WTC11 (cell line): ENCODE measurements around the gene GRAMD1B. TPM values are rescaled to one million over a fixed set of nuclear protein-coding genes. Genes with fewer than 3 reads are reported as not detected.

Experiments used
- ATAC-seq: fragments of 200-7000 bp; cut with Tn5 transposase; 2 replicates; pipeline ENCODE4 v1.10.0; 2021; ENCODE audit warnings: mild to moderate bottlenecking, moderate library complexity
- CTCF ChIA-PET: fragments of 300-600 bp; sonication (Branson Sonifier 250); formaldehyde crosslinking; loops from one replicate; lab custom pipeline; 2021; ENCODE audit warnings: antibody characterized with exemption; lab: Charles Lee
- POLR2A ChIA-PET: fragments of 350-600 bp; sonication (Branson Sonifier 250); formaldehyde crosslinking; loops from one replicate; lab custom pipeline; 2021; ENCODE audit warnings: antibody characterized with exemption; lab: Charles Lee
- DNase-seq: peaks from one replicate; pipeline ENCODE4 v3.0.0; 2021; ENCODE audit warnings: low spot score
- H3K27ac Mint-ChIP-seq: 2 replicates; pipeline ENCODE4 v1.8.0; 2021; ENCODE audit warnings: mixed read lengths
- H3K27me3 Mint-ChIP-seq: 2 replicates; pipeline ENCODE4 v1.8.0; 2021; ENCODE audit warnings: low read depth, mild to moderate bottlenecking, moderate library complexity, mixed read lengths
- H3K36me3 Mint-ChIP-seq: 2 replicates; pipeline ENCODE4 v1.8.0; 2021; ENCODE audit warnings: mixed read lengths
- H3K4me1 Mint-ChIP-seq: 2 replicates; pipeline ENCODE4 v1.8.0; 2022; ENCODE audit warnings: mixed read lengths
- H3K4me3 Mint-ChIP-seq: 2 replicates; pipeline ENCODE4 v1.8.0; 2021; ENCODE audit warnings: mild to moderate bottlenecking, moderate library complexity, mixed read lengths
- H3K9me3 Mint-ChIP-seq: 2 replicates; pipeline ENCODE4 v1.8.0; 2021; ENCODE audit warnings: mixed read lengths
- ATF1 ChIP-seq: sonication (generic); formaldehyde crosslinking; IDR thresholded peaks from 2 replicates; pipeline ENCODE4 v1.8.1; 2023; ENCODE audit warnings: mild to moderate bottlenecking, moderate library complexity, missing genetic modification reagents
- CREB1 ChIP-seq: sonication (generic); formaldehyde crosslinking; IDR thresholded peaks from 2 replicates; pipeline ENCODE4 v1.8.0; 2023; ENCODE audit warnings: mild to moderate bottlenecking, missing genetic modification reagents
- CREM ChIP-seq: sonication (generic); formaldehyde crosslinking; IDR thresholded peaks from 2 replicates; pipeline ENCODE4 v1.8.1; 2022; ENCODE audit warnings: mild to moderate bottlenecking, missing genetic modification reagents, moderate library complexity
- ERG ChIP-seq: fragments of 250-450 bp; sonication (Bioruptor Pico); IDR thresholded peaks from 2 replicates; pipeline ENCODE4 v1.8.0; 2021; ENCODE audit warnings: mild to moderate bottlenecking
- FOXJ3 ChIP-seq: sonication (generic); formaldehyde crosslinking; IDR thresholded peaks from 2 replicates; pipeline ENCODE4 v1.9.0; 2021; ENCODE audit warnings: missing genetic modification reagents, mild to moderate bottlenecking, borderline replicate concordance
- FOXP1 ChIP-seq: sonication (generic); formaldehyde crosslinking; IDR thresholded peaks from 2 replicates; pipeline ENCODE4 v1.8.0; 2022; ENCODE audit warnings: missing genetic modification reagents, mild to moderate bottlenecking, moderate library complexity, borderline replicate concordance
- PRDM15 ChIP-seq: sonication (generic); formaldehyde crosslinking; IDR thresholded peaks from 2 replicates; pipeline ENCODE4 v1.8.0; 2022; ENCODE audit warnings: missing genetic modification reagents
- RORB ChIP-seq: fragments of 250-450 bp; sonication (Bioruptor Pico); IDR thresholded peaks from 2 replicates; pipeline ENCODE4 v1.9.0; 2021; ENCODE audit warnings: mild to moderate bottlenecking
- SP1 ChIP-seq: sonication (generic); formaldehyde crosslinking; conservative IDR thresholded peaks from 2 replicates; pipeline ENCODE4 v1.8.1; 2022; ENCODE audit warnings: missing genetic modification reagents
- STAT6 ChIP-seq: sonication (generic); formaldehyde crosslinking; conservative IDR thresholded peaks from 2 replicates; pipeline ENCODE4 v1.8.1; 2023; ENCODE audit warnings: mild to moderate bottlenecking, low read depth, missing genetic modification reagents, moderate library complexity
- USF2 ChIP-seq: sonication (generic); formaldehyde crosslinking; IDR thresholded peaks from 2 replicates; pipeline ENCODE4 v1.8.1; 2023; ENCODE audit warnings: mild to moderate bottlenecking, missing genetic modification reagents, moderate library complexity
- ZBTB21 ChIP-seq: sonication (generic); formaldehyde crosslinking; IDR thresholded peaks from 2 replicates; pipeline ENCODE4 v1.8.1; 2023; ENCODE audit warnings: mild to moderate bottlenecking, missing genetic modification reagents, borderline replicate concordance
- ZBTB43 ChIP-seq: sonication (generic); formaldehyde crosslinking; IDR thresholded peaks from 2 replicates; pipeline ENCODE4 v1.8.1; 2023; ENCODE audit warnings: mild to moderate bottlenecking, missing genetic modification reagents
- ZMAT4 ChIP-seq: fragments of 250-450 bp; sonication (Bioruptor Pico); IDR thresholded peaks from 2 replicates; pipeline ENCODE4 v1.9.0; 2021; ENCODE audit warnings: mild to moderate bottlenecking
- ZNF138 ChIP-seq: sonication (generic); formaldehyde crosslinking; conservative IDR thresholded peaks from 2 replicates; pipeline ENCODE4 v1.8.1; 2022; ENCODE audit warnings: mild to moderate bottlenecking, moderate library complexity, missing genetic modification reagents
- ZNF317 ChIP-seq: sonication (generic); formaldehyde crosslinking; IDR thresholded peaks from 2 replicates; pipeline ENCODE4 v1.8.1; 2023; ENCODE audit warnings: low read depth, mild to moderate bottlenecking, moderate library complexity, missing genetic modification reagents, borderline replicate concordance
- ZNF423 ChIP-seq: fragments of 250-450 bp; sonication (Bioruptor Pico); IDR thresholded peaks from 2 replicates; pipeline ENCODE4 v2.1.2; 2022; ENCODE audit warnings: mild to moderate bottlenecking, moderate library complexity
- ZNF512 ChIP-seq: sonication (generic); formaldehyde crosslinking; IDR thresholded peaks from 2 replicates; pipeline ENCODE4 v1.8.1; 2022; ENCODE audit warnings: missing genetic modification reagents, borderline replicate concordance
- ZNF671 ChIP-seq: fragments of 250-450 bp; sonication (Bioruptor Pico); IDR thresholded peaks from 2 replicates; pipeline ENCODE4 v1.8.0; 2021; ENCODE audit warnings: mild to moderate bottlenecking
- total RNA-seq: library from RNA; stranded (reverse); gene quantifications from 3 replicates; pipeline ENCODE4 v1.2.3, GENCODE V29; 2021

GRAMD1B gene
- total RNA-seq, 1 experiment from 2014 or later: 31.5 TPM

- TF ChIP-seq ZNF512 (CRISPR knock-in tag) (no peak), FOXJ3 (CRISPR knock-in tag) (no peak), FOXP1 (no peak), ZMAT4 (no peak), ZNF138 (no peak), USF2 (CRISPR knock-in tag) (no peak), CREB1 (CRISPR knock-in tag) (no peak), PRDM15 (CRISPR knock-in tag) (no peak)
These were observed 160.3 kb downstream of the GRAMD1B start (continued) for GRCh38 chr11:123590296-123590912.

- Mint-ChIP-seq H3K9me3 (no peaks in the 10 kb centered on the region), H3K4me1 (peaks cover 7% of the 10 kb centered on the region), H3K36me3 (peaks cover 4% of the 10 kb centered on the region; the same call in 1 of the 2 replicates), H3K27me3 (no peaks in the 10 kb centered on the region), H3K27ac (no peak overlapping the region), H3K4me3 (no peak overlapping the region)
- ChIA-PET CTCF (interaction anchor here (2.3 kb wide), 1 partner anchor 13 kb away, joined by 10 read pairs; no protein-coding TSS in a partner anchor), POLR2A (no interaction called here)
- TF ChIP-seq FOXJ3 (CRISPR knock-in tag) (no peak), ERG (CRISPR knock-in tag) (no peak), RORB (CRISPR knock-in tag) (no peak), ZNF317 (CRISPR knock-in tag) (no peak)
- no peak for DNase-seq
- ATAC-seq: no peak
These were observed 163.5 kb downstream of the GRAMD1B start for GRCh38 chr11:123593570-123593969.

GRCh38 chr11:123594188-123594901 is 164.3 kb downstream of the GRAMD1B start:
- CTCF ChIA-PET: interaction anchor here (1.3 to 2.3 kb wide), 2 partner anchors 8 to 14 kb away, joined by 3 to 10 read pairs; no protein-coding TSS in a partner anchor
- POLR2A ChIA-PET: no interaction called here
- DNase-seq (no peak), ATAC-seq (no peak)
- no peaks in the 10 kb centered on the region for H3K9me3 Mint-ChIP-seq
- no peaks in the 10 kb centered on the region for H3K27me3 Mint-ChIP-seq
- no peak overlapping the region for H3K27ac Mint-ChIP-seq
- H3K36me3 Mint-ChIP-seq: peaks cover 11% of the 10 kb centered on the region
- no peak overlapping the region for H3K4me3 Mint-ChIP-seq
- H3K4me1 Mint-ChIP-seq: peaks cover 7% of the 10 kb centered on the region
- TF ChIP-seq ATF1 (CRISPR knock-in tag) (no peak), CREM (CRISPR knock-in tag) (no peak), SP1 (CRISPR knock-in tag) (no peak), ZBTB43 (no peak), ZNF423 (CRISPR knock-in tag) (no peak), STAT6 (no peak), ZNF671 (CRISPR knock-in tag) (no peak), ZBTB21 (CRISPR knock-in tag) (no peak), CREB1 (CRISPR knock-in tag) (no peak)
